ENCODE measurements around the gene LINC00632.

GRCh38 chrX:140713174-140713539 lies 3.6 kb downstream of the LINC00632 start:
- no peak for TF ChIP-seq CTCF (conservative IDR thresholded peaks at IDR 0.05; ENCODE audit: low read length)
- no peak for TF ChIP-seq EZH2phosphoT487 (IDR thresholded peaks at IDR 0.05; ENCODE audit: borderline replicate concordance)

Data from Loucy (cell line).